GM12873 (cell line): ENCODE results near the gene CAMK4.

Experiments used
- CTCF ChIP-seq: IDR thresholded peaks from 2 replicates; pipeline ENCODE4 v1.5.1; 2012; ENCODE audit warnings: low read depth, mild to moderate bottlenecking, moderate library complexity, low read length, control low read depth; ENCODE audit not compliant: insufficient read depth; ENCODE audit errors: missing control alignments

CAMK4 gene

GRCh38 chr5:111299067-111299481, 74.9 kb downstream of the CAMK4 start:
- TF ChIP-seq CTCF: no peak

GRCh38 chr5:111299831-111300432, 75.7 kb downstream of the CAMK4 start:
- TF ChIP-seq CTCF: no peak

GRCh38 chr5:111301264-111301663, 77.1 kb downstream of the CAMK4 start:
- TF ChIP-seq CTCF: no peak

GRCh38 chr5:111308951-111309350, 84.8 kb downstream of the CAMK4 start:
- no peak for TF ChIP-seq CTCF

GRCh38 chr5:111309384-111309783, 85.2 kb downstream of the CAMK4 start:
- no peak for TF ChIP-seq CTCF

- TF ChIP-seq CTCF: no peak
Observed at GRCh38 chr5:111310711-111311620, 86.8 kb downstream of the CAMK4 start.

- TF ChIP-seq CTCF: no peak
Observed at GRCh38 chr5:111311666-111312065, 87.5 kb downstream of the CAMK4 start.
